Neuron (in vitro differentiated cells): ENCODE measurements around the gene SETD1B.

Experiments
- H2AFZ ChIP-seq: one replicate; pipeline ENCODE4 v1.6.1; 2013; ENCODE audit warnings: low read depth, mild to moderate bottlenecking, inconsistent platforms, low read length, moderate library complexity
- H3K27me3 ChIP-seq: one replicate; pipeline ENCODE4 v1.6.1; 2013; ENCODE audit warnings: low read length; ENCODE audit not compliant: insufficient read depth
- H3K36me3 ChIP-seq: one replicate; pipeline ENCODE4 v1.6.1; 2013; ENCODE audit warnings: low read length; ENCODE audit not compliant: insufficient read depth
- H3K4me1 ChIP-seq: one replicate; pipeline ENCODE4 v1.6.1; 2013; ENCODE audit warnings: low read length; ENCODE audit not compliant: insufficient read depth
- H3K4me3 ChIP-seq: 2 replicates; pipeline ENCODE4 v1.5.1; 2013; ENCODE audit warnings: mild to moderate bottlenecking, low read length, moderate library complexity
- H3K9me3 ChIP-seq: one replicate; pipeline ENCODE4 v1.6.1; 2013; ENCODE audit warnings: low read length

The SETD1B gene

DNA sequence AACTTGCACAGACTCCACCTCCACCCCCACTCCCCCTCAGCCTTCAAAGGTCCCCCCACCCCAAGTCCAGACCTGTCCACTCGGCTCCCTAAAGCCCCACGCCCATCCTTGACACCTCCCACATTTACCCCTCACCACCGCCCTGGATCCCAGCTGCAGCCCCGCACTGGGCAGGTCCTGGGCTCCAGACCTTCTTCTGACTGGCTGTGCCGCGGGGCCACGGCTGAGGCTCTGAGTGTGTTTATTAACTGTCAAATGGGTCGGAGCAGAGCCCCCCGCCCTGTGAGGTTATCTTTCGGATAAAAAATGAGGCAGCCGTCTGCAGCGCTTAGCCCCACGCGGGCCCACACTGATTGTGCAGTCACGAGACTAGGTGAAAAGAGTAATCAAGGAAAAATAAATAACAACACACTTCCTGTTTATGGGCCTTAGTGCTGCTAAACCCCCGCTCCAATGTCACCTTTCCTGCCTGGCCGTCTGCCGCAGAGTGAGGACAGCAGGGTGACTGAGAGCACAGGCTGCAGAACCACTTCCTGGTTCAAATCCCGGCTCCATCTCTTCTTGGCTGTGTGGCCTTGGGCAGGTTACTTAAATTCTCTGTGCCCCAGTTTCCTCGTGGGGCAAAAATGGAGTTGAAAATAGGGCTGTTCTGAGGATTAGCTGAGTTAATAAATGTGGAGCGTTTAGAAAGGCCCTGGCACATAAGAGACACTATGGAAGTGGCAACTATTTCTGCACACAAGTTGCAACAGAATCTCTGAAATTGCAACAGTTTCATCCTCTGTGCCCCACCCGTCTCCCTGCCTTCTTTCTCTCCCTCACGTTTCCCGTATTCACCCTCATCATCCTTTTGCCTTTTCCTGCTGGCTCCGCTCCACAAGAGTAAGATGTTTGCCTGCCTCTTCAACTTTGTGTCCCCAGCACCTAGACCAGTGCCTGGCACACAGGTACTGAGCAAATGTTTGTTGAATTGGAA, 9.4 kb downstream of the SETD1B start:
- H3K9me3 ChIP-seq = no peaks in the 10 kb centered on the region
- H3K27me3 ChIP-seq = no peaks in the 10 kb centered on the region
- H3K4me3 ChIP-seq = no peak overlapping the region
- no peak overlapping the region for H2AFZ ChIP-seq
- peaks cover 67% of the 10 kb centered on the region for H3K36me3 ChIP-seq
- H3K4me1 ChIP-seq = peaks cover 13% of the 10 kb centered on the region

DNA sequence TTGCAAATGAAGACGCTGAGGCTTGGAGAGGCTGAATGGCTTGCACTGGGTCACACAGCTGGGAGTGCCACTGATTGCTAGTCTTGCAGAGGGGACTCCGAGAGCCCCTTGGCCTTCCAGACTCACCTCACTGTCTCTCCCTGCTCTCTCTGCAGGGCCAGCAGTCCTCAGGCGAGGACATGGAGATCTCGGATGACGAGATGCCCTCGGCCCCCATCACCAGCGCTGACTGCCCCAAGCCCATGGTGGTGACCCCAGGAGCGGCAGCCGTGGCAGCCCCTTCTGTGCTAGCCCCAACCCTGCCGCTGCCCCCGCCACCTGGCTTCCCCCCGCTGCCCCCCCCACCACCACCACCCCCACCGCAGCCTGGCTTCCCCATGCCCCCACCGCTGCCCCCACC, 10.1 kb downstream of the SETD1B start:
- Histone ChIP-seq H3K36me3 (peaks cover 62% of the 10 kb centered on the region), H3K27me3 (no peaks in the 10 kb centered on the region), H3K4me1 (peaks cover 13% of the 10 kb centered on the region), H2AFZ (no peak overlapping the region), H3K4me3 (no peak overlapping the region), H3K9me3 (no peaks in the 10 kb centered on the region)

DNA sequence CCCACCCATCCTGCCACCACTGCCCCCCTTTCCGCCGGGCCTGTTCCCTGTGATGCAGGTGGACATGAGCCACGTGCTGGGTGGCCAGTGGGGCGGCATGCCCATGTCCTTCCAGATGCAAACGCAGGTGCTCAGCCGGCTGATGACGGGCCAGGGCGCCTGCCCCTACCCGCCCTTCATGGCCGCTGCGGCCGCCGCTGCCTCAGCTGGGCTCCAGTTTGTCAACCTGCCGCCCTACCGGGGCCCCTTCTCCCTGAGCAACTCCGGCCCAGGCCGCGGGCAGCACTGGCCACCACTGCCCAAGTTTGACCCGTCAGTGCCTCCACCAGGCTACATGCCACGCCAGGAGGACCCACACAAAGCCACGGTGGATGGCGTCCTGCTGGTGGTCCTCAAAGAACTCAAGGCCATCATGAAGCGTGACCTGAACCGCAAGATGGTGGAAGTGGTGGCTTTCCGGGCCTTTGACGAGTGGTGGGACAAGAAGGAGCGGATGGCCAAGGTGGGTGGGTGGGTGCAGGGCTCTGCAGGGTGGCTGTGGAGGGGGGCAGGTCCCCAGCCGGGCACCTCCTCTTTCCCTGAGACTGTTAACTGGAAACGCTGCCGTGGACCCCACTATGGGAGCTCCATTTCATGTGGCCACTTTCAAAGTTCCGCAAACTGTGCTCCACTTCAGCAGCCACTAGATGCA, 10.8 kb downstream of the SETD1B start:
- no peak overlapping the region for H3K4me3 ChIP-seq
- peaks cover 61% of the 10 kb centered on the region for H3K36me3 ChIP-seq
- no peaks in the 10 kb centered on the region for H3K9me3 ChIP-seq
- peaks cover 13% of the 10 kb centered on the region for H3K4me1 ChIP-seq
- no peak overlapping the region for H2AFZ ChIP-seq
- no peaks in the 10 kb centered on the region for H3K27me3 ChIP-seq

DNA sequence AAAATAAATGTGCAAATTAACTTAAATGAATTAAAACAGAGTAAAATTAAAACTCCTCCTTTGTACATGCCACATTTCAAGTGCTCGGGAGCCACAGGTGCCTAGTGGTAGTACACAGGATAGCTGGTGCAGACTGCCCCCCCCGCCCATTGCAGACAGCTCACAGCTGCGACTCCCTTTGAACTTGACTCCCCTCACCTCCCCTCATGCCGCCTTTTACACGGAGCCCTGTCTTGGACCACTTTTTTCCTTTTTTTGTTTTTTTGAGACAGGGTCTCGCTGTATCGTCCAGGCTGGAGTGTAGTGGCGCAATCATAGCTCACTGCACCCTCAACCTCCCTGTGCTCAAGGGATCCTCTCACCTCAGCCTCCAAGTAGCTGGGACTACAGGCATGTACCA, 11.5 kb downstream of the SETD1B start:
- H3K27me3 ChIP-seq = no peaks in the 10 kb centered on the region
- peaks cover 13% of the 10 kb centered on the region for H3K4me1 ChIP-seq
- peaks cover 61% of the 10 kb centered on the region for H3K36me3 ChIP-seq
- H3K9me3 ChIP-seq = no peaks in the 10 kb centered on the region
- no peak overlapping the region for H2AFZ ChIP-seq
- no peak overlapping the region for H3K4me3 ChIP-seq

DNA sequence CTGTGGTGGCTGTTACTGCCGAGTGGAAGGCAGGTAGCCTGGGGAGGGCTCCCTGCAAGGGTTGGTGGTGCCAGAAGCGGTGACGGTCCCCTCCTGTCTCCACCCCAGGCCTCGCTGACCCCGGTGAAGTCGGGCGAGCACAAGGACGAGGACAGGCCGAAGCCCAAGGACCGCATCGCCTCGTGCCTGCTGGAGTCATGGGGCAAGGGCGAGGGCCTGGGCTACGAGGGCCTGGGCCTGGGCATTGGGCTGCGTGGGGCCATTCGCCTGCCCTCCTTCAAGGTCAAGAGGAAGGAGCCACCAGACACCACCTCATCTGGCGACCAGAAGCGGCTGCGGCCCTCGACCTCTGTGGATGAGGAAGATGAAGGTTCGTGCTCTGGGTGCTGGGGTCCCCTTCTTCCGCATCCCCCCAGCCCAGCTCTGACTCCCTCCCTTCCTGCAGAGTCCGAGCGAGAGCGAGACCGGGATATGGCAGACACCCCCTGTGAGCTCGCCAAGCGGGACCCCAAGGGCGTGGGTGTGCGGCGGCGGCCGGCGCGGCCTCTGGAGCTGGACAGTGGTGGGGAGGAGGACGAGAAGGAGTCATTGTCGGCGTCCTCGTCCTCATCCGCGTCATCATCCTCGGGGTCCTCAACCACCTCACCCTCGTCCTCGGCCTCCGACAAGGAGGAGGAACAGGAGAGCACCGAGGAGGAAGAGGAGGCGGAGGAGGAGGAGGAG, 13.3 kb downstream of the SETD1B start:
- H3K36me3 ChIP-seq = peaks cover 60% of the 10 kb centered on the region
- H3K4me3 ChIP-seq = no peak overlapping the region
- no peak overlapping the region for H2AFZ ChIP-seq
- H3K9me3 ChIP-seq = no peaks in the 10 kb centered on the region
- H3K4me1 ChIP-seq = peaks cover 3% of the 10 kb centered on the region
- H3K27me3 ChIP-seq = no peaks in the 10 kb centered on the region

DNA sequence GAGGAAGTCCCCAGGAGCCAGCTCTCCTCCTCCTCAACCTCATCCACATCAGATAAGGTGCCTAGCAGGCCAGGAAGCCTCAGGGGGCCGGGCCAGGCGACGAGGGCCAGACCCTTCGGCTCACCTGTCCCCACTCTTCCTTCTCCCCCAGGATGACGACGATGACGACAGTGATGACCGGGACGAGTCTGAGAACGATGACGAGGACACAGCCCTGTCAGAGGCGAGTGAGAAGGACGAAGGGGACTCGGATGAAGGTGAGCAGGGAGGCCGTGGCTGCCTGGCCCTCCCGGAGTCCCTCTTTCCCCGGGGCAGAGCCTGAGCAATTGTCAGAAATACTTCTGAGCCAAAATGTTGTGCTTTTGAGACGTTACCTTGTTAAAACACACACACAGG, 13.8 kb downstream of the SETD1B start:
- H3K4me1 ChIP-seq = peaks cover under 1% of the 10 kb centered on the region
- peaks cover 61% of the 10 kb centered on the region for H3K36me3 ChIP-seq
- no peak overlapping the region for H3K4me3 ChIP-seq

DNA sequence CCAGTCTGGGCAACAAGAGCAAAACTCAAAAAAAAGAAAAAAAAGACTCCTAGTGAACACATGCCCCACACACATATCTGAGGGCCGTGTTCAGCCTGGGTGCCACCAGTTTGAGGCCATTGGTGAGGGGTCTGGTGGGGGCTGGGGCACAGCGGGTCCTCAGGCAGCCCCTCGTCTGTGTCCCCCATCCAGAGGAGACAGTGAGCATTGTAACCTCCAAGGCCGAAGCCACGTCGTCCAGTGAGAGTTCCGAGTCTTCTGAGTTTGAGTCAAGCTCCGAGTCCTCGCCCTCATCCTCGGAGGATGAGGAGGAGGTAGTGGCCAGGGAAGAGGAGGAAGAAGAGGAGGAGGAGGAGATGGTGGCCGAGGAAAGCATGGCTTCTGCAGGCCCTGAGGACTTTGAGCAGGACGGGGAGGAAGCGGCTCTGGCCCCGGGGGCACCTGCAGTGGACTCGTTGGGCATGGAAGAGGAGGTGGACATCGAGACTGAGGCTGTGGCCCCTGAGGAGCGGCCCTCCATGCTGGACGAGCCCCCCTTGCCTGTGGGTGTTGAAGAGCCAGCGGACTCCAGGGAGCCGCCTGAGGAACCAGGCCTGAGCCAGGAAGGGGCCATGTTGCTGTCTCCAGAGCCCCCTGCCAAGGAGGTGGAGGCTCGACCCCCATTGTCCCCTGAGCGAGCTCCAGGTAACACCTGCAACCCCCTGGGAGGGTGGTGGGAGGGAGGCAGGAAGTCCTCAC, 15.6 kb downstream of the SETD1B start:
- H3K9me3 ChIP-seq = no peaks in the 10 kb centered on the region
- no peak overlapping the region for H3K4me3 ChIP-seq
- no peaks in the 10 kb centered on the region for H3K27me3 ChIP-seq
- no peaks in the 10 kb centered on the region for H3K4me1 ChIP-seq
- no peak overlapping the region for H2AFZ ChIP-seq
- H3K36me3 ChIP-seq = peaks cover 67% of the 10 kb centered on the region

More for the DNA sequence above, 13.8 kb downstream of the SETD1B start:
- H3K9me3 ChIP-seq = no peaks in the 10 kb centered on the region
- H2AFZ ChIP-seq = no peak overlapping the region
- H3K27me3 ChIP-seq = no peaks in the 10 kb centered on the region

DNA sequence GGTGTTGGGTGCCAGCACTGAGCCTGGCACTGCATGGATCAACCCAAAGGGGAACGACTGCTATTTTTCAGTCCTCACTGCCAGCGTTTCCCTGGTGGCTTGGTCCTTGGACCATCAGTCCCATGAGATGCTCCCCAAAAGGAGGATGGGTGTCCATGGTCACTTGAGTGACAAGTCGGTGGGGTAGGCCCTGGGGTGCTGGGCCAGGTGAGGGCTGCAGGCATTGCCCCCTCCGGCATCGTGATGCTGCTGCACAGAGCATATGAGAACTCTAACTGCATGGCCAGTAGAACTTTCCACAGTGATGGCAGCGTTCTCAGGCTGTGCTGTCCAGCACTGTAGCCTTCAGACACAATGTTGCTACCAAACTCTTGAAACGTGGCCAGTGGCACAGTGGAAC, 16.2 kb downstream of the SETD1B start:
- Histone ChIP-seq H2AFZ (no peak overlapping the region), H3K4me3 (no peak overlapping the region), H3K27me3 (no peaks in the 10 kb centered on the region), H3K4me1 (no peaks in the 10 kb centered on the region), H3K36me3 (peaks cover 66% of the 10 kb centered on the region), H3K9me3 (no peaks in the 10 kb centered on the region)

DNA sequence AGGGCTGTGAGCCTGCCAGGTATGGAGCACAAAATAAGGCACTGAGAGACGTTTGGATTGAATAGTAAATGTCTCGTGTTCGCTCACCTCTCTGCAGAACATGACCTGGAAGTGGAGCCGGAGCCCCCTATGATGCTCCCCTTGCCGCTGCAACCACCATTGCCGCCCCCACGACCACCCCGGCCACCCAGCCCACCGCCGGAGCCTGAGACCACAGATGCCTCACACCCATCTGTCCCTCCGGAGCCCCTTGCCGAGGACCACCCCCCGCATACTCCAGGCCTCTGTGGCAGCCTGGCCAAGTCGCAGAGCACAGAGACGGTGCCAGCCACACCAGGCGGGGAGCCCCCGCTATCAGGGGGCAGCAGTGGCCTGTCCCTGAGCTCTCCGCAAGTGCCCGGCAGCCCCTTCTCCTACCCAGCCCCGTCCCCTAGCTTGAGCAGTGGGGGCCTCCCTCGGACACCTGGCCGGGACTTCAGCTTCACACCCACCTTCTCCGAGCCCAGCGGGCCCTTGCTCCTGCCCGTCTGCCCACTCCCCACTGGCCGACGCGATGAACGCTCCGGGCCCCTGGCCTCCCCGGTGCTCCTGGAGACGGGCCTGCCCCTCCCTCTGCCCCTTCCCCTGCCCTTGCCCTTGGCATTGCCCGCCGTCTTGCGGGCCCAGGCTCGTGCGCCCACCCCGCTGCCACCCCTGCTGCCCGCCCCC, 18.7 kb downstream of the SETD1B start:
- Histone ChIP-seq H2AFZ (no peak overlapping the region), H3K4me3 (no peak overlapping the region), H3K9me3 (no peaks in the 10 kb centered on the region), H3K36me3 (peaks cover 68% of the 10 kb centered on the region), H3K4me1 (no peaks in the 10 kb centered on the region), H3K27me3 (no peaks in the 10 kb centered on the region)

DNA sequence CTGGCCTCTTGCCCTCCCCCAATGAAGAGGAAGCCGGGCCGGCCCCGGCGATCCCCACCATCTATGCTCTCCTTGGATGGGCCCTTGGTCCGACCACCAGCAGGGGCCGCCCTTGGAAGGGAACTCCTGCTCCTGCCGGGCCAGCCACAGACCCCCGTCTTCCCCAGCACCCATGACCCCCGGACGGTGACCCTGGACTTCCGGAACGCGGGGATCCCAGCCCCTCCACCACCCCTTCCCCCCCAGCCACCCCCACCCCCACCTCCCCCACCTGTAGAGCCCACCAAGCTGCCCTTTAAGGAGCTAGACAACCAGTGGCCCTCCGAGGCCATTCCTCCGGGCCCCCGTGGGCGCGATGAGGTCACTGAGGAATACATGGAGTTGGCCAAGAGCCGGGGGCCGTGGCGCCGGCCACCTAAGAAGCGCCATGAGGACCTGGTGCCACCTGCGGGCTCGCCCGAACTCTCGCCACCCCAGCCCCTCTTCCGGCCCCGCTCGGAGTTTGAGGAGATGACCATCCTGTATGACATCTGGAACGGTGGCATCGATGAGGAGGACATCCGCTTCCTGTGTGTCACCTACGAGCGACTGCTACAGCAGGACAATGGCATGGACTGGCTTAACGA, 19.4 kb downstream of the SETD1B start:
- Histone ChIP-seq H3K4me1 (no peaks in the 10 kb centered on the region), H3K9me3 (no peaks in the 10 kb centered on the region), H3K27me3 (no peaks in the 10 kb centered on the region), H2AFZ (no peak overlapping the region), H3K36me3 (peaks cover 68% of the 10 kb centered on the region), H3K4me3 (no peak overlapping the region)

DNA sequence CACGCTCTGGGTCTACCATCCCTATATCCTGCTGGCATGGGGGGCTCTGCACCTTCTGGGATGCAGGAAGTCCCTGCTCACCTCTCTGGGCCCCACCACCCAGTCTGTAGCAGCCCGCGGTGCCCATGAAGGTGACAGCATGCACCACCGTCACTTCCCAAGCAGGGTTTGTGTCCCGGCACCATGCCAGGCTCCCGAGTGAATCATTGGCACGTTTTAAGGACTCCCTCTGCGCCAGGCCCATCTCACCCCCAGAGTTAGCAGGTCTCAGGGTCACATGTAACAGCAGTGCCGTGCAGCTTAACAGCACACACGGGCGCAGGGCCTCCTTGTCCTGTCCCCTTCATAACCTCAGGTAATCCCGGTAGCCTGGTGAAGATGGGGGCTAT, 19.9 kb downstream of the SETD1B start:
- Histone ChIP-seq H3K4me3 (no peak overlapping the region), H3K36me3 (peaks cover 73% of the 10 kb centered on the region), H2AFZ (no peak overlapping the region), H3K9me3 (no peaks in the 10 kb centered on the region), H3K27me3 (no peaks in the 10 kb centered on the region), H3K4me1 (no peaks in the 10 kb centered on the region)

DNA sequence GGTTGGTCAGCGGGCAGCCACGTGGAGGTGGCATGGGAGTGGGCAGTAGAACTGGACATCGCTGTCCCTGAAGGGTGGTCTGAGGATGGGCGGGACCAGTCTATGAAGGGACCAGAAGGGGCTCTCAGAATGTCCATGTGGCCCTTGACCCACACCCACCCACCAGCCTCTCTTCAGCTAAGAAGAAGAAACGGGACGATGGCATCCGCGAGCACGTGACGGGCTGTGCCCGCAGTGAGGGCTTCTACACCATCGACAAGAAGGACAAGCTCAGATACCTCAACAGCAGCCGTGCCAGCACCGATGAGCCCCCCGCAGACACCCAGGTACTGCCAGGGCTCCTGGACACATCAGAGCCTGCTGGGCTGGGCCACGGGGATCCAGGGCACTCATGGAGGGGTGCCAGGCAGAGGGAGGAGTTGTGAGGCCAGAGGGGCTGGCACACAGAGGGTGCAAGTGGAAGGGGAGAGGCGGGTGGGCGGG, 21.3 kb downstream of the SETD1B start:
- Histone ChIP-seq H3K27me3 (no peaks in the 10 kb centered on the region), H3K9me3 (no peaks in the 10 kb centered on the region), H3K4me3 (no peak overlapping the region), H3K36me3 (peaks cover 76% of the 10 kb centered on the region), H2AFZ (no peak overlapping the region), H3K4me1 (no peaks in the 10 kb centered on the region)
